Fibroblast of skin of right biceps (primary cell): ENCODE results near the gene PYGO2.
A peak's percentile ranks its signal among the peaks of the same experiment; 100 is the strongest.

Experiments used
- DNase-seq: peaks from one replicate; pipeline ENCODE4 v3.0.0-alpha.2; 2013

Gene PYGO2, protein sequence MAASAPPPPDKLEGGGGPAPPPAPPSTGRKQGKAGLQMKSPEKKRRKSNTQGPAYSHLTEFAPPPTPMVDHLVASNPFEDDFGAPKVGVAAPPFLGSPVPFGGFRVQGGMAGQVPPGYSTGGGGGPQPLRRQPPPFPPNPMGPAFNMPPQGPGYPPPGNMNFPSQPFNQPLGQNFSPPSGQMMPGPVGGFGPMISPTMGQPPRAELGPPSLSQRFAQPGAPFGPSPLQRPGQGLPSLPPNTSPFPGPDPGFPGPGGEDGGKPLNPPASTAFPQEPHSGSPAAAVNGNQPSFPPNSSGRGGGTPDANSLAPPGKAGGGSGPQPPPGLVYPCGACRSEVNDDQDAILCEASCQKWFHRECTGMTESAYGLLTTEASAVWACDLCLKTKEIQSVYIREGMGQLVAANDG

DNA sequence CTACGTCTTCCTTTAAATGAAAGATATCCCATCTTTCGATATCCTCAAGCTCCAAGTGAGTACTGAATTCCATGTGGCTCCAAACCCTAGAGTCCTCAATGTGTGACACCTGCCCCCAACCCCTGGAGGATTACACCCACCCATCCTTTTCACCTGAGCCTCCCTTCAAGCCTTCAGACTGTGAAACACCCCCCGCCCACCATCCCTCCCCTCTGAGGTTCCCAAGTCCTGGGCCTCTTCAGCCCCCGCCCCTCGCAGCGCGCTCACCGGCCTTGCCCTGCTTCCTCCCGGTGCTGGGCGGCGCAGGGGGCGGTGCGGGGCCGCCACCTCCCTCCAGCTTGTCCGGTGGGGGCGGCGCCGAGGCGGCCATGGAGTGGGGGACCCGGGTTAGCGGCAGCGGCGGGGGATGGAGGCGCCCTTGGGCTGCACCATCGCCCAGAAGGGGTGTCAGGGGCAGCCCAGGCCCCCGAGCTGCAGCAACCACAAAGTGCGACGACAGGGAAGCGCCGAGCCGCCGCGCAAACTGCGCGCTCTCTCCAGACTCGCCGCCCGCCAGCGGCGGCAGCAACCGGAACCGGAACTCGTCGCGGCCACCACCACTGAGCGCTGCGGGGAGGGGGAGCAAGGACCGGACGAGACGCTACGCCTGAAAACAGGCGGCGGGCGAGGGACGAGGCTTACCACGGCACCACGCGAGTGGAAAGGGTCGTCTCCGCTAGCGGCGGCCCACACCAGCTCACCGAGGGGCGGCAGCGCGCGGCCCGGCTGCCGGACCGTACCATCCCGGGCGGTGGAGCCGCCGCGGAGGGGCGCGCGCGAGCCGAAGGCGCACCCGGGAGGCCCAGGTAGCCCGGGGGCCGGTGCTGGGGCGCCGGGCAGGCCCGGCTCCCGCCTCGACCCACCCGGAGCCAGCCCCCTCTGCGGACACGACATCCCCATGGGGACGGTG lies at the start of gene PYGO2:
TSS of gene PYGO2 (minus strand) at position 576 of the 949 bp plus-strand sequence. CDS start at position 370, 206 bp downstream.
- peak; percentile 81 for DNase-seq

DNA sequence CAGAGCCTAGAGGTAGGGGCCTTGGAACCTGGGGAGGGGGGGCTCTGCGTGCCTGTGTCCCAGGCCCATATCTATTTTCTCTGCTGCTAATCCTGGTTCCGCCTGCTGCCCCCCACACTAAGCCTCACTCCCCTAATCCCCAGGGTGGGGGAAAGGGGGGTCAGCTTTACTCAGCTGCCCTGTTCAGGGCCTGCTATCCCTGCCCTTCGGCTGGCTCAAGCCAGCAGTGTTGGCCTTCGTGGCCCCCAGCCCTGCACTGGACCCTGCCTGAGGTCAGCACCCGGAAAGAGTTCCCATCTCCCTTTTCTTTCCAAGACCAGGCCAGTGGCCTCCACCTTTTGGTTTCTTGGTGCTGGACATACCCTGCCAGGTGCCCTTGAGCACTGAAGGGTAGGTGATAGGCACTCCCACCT lies 49.4 kb upstream of the PYGO2 start:
- no peak for DNase-seq

DNA sequence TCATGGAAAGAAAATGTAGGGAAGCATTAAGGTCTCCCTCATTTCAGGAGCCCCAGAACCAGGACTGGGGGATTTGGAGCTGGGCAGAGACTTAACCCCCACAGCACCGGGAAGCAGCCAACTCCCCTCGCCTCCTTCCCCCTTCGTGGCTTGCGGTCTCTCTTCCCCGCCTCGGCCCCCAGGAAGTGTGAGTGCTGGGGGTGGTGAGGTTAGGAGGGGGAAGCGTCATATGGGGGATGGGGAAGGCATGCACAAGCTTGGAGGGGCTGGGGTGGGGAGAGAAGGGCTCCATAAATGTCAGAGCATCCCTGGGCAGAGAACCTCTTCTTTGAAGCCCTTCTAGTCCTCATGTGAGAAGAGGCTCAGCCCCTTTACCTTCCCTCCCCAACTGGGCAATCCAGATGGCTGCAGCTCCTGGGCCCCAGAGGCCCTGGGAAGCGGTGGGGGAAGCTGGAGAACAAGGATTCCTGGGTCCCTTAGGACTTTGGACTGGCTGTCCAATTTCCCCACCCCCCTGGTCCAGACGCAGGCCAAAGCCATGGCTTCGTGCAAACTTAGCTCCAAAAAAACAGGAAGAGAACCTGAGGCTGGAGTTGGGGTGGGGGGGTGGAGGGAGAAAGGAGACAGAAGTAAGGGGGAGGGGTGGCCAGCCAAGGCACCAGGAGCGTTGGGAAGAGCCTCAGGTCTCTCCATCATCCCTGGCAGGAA lies 48.8 kb upstream of the PYGO2 start:
- DNase-seq = peak; percentile 23

DNA sequence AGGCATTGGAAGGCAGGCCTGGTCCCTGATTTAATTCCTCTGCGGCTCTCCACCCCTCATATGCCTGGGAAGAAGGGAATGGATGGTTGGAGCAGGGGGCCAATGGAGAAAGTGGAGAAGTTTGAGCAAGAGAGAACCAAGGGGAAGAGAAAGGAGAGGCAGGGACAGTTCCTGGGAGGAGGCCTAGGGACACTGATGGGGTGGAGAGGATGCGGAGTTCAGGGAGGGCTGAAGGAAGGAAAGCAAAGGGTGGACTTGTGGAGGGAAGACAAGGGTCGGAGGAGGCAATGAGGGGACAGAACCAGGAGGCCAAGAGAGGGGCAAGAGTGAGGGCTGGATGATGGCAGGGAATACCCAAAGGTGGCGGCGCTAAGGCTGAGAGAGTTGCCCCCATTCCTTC lies 48.2 kb upstream of the PYGO2 start:
- no peak for DNase-seq

DNA sequence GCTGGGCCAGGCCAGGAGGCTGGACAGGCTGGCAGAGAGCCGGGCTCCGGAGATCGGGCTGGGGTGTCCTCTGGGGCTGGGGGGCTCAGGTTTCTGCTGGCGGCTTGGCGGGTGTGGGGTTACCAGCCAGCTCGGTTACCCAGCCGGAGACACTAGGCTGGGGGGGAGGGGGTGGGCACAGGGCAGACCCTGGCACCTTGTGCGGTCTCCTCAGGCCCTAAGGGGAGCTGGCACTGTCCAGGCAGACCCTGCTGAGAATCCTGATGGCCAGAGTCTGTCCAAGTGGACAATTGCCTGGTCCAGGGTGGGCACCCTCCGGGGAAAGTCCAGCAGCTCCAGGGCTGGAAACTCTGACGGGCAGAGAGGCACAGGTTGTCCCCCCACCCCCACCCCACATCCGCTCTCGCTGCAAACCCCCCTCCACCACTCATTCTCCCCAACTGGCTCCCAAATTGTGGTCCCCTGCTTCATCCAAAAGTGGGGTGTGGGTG lies 47.7 kb upstream of the PYGO2 start:
- DNase-seq = no peak

DNA sequence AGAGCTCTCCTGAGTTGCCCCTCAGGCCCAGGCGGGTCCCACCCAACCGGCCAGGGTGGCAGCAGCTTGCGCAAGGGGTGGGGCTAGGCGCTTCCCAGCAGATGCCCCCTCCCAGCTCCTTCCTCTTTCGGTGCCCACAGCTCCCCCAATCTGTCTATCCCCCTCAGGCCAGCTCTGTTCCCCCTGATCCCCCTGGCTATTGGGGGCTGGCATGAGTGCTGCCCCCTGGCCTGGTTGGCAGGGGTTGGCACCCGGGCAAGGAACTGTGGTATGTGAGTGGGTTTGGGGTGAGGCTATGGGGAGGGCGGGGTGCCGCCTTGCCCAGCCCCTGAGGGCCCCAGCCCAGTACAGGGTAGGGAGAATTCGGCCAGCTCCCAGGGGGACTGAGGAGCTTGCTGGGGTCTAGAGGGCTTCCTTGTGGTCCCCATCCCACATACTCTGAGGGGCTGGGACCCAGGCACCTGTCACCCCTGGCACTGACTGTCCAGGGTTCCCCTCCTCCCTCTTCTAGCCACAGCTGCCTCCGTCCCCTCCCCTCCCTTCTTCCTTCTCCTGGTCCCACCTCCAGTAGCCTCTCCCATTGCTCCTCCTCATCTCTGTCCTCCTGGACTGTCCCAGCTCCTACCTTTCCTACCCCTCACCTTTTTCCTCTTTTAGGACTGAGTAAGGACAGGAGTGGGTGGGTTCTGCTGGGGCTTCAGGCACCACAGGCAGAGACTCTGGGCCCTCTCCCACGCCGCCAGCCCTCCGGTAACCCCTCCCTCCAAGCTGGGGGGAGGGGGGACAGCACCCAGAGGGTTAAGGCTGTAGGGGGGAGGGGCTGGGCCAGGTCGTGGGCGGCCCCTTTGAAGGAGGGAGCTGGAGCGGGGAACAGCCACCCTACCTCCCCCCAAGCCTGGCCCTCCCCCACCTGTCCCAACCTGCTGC lies 46.7 kb upstream of the PYGO2 start:
- DNase-seq = no peak

DNA sequence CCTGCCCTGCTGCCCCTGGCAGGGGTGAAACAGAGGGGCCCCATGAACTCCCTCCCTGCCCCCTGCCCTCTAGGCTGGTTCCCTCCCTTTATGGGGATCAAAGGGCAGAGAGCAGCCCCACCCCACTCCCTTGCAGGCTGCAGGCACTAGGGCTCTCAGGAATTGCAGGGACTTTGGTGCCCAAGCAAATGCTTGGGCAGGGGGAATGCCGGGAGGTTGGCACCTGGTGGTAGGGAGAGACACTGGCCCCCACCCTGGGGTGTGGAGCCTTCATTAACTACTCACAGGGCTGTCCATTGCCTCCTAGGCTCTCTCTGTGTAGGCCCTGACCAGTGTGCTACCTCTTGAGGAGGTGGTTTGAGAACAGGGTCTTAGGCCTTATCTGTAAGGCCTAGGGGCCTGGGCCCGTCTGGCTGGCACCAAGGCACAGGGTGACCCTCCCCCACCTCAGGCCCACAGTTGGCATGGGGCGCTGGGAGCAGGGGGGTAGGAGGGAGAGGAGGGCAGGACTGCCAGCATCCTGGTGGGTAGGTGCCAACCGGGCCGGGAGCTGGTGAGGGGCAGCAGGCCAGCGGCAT lies 45.8 kb upstream of the PYGO2 start:
- no peak for DNase-seq

DNA sequence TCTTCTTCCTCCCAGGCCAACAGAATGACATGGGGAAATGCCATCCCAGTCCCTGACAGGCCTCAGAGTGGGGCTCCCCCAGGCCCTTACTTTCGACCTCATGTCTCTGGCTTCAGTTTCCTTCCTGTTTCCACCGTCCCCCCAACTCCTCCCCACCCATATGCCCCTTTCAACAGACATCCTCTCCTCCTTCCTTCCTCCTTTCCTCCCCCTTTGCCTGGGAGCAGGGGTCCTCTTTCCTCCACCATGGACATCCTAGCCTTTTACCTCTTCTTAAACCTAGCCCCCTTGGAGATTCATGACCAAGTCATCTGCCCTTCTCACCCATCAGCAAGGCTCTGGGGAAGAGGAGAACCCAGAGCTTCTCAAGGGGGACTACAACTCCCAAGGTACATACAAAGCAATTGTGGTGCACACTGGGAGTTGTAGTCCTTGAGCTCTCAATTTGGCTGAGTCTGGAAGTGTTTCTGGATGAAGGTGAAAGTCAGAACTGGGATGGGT lies 45.1 kb upstream of the PYGO2 start:
- DNase-seq = peak; percentile 31

DNA sequence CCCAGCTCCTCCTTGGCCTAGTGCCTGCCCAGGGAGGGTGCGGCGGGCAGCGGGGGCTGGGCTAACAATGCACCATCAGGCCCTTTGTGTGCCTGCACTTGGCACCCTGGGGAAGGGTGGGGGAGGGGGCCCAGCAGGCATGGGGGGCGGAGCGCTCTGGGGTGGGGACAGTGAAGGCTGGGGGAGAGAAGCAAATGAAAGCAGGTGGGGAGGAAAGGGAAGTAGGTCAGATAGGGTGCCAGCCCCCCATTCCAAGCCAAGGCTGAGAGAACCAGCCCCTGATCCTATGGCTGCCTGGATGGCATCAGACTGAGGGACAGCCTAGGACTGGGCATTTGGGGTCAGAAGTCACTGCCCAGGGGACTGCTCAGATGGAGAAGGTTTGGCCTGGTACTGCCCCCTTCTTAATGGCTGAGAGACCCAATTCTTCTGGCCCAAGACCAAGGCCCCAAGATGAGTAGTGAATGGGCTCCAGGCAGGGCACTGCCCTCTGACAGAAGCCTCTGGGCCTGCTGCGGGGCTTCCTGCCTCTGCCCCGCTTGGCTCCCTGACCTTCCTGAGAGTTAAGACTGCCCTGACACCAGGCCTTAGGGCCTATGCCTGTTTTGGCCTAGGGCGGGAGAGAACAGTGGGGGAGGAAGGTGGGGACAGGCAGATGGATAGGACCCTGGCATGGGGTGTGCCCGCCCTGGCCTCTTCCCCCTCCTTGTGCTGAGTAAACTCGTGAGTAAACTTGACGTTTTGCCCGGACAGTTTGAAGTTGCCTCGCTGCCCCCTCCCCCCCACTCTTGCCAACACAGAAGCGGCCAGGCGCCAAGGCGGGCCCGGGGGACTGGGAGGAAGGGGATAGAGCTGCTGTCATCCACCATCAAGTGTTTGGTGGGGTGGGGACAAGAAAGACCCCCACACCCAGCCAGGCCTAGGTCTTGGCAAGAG lies 43.8 kb upstream of the PYGO2 start:
- no peak for DNase-seq

DNA sequence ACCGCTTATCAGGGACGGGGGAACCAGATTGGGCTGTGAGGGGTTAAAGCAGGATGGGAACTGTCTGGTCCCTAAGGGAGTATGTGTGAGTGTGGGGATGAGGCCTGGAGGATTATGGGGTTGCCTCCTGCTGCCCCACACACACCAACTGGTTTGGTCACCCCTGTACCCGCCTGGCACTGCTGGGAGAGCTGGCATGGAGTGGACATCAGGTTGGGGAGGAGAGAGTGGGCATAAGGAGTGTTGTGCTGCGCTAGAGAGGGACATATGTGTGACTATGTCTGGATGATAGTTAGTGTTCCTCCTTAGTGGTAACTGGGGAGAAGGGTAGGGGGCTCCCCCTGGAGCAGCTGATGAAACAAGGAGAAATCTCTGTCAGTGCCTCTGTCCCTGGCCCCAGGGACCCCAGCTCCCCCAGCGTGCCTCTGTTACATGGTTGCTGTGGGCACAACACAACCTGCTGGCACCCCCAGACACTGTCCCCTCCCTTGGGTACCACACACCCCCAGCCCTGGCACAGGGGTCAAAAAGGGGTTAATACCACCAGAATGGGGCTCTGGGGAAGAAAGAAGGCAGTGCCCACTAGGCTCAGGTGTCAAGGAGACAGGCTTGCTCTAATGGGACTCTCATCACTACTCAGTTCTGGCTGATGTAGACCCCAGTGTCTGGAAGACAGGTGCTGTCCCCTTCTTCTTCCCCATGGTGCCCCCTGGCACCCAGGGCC lies 42.9 kb upstream of the PYGO2 start:
- peak; percentile 12 for DNase-seq

DNA sequence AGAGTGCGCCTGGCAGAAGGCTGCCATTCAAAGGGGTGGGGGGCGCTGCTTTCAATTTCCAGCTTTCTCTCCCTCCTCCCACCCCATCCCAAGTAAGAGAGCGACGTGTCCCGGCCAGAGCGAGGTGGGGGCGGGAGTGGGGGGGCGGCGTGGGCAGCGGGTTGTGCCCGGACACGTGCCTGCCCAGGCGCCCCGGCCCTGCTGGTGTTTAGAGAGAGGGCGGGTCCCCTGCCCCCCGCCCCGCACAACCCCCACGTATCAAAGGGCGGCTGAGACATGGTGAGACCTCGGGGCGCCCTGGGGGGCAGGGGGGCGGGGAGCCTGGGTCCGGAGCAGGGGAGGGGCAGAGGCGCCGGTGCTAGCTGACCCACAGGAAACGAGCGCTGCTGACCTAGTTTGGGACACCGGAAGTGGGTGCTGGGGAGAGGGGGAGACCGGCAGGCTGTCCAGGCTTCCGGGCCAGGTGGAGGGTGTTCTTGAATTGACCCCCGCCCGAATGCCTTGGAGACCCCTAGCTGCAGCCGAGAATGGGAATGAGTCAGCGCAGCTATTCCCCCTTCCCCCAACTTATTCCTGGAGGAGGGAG lies 42.3 kb upstream of the PYGO2 start:
- DNase-seq = peak; percentile 40

DNA sequence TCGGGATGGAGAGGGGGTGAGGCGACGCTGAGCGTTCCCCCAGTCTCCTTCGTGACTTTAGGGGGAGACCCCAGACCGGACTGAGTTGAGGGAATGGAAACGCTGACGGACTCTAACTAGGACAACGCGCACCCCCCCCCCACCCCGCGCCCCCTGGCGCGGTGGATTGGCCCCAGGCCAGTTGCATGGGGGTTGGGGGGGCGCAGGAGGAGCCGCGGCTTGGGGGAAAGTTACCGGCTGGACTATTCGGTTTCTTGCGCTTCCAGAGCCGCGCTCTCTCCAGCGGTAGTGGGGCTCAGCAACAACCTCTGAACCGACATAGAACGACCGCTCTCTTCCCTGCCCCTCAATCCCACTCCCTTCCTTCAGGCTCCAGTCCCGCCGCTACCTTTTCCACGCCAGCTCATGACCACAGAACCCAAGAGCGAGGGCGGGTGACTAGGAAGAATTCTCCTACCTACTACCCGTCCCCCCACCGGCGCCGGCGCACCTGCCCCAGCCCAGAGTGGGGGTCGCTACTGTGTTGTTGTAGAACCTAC lies 41.7 kb upstream of the PYGO2 start:
- peak; percentile 22 for DNase-seq

DNA sequence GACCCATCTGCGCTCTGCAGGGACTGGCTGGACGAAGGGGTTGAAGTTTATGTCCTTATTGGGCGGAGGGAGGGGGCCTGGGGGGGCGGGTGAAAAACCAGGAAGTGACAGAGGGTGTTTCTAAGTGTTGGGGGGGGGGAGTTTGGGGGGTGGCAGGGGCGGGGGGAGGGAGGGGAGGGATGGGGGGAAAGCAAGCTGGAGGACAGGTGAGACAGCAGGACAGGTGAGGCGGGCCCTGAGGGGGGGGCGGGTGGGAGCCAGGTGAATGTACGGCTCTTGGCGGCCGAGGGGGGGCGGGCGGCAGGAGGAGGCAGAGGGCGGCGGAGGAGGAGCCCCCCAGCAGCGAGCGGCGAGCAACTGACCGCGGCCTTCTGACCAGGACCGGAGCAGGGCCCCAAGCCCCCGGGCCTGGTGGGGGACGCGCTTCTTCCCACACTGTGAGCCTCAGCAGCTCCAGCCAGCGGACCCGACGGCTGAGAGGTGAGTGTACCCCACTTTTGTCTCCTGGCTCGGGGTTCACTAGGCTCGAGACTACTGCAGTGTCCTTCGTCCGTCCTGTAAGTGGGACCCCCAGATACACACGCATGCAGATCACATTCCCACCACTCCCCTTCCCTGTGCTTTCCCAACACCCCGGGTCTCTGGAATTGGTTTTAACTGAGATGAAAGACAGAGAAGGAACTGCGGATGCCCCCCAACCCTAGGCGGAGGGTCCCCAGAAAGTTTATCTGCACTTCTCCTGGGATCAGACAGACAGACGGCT lies 41.1 kb upstream of the PYGO2 start, which contains the start of gene ZBTB7B:
TSS of gene ZBTB7B (plus strand) at position 339 of the 763 bp plus-strand sequence. CDS start 11,859 bp downstream, outside the sequence.
- peak; percentile 13 for DNase-seq

DNA sequence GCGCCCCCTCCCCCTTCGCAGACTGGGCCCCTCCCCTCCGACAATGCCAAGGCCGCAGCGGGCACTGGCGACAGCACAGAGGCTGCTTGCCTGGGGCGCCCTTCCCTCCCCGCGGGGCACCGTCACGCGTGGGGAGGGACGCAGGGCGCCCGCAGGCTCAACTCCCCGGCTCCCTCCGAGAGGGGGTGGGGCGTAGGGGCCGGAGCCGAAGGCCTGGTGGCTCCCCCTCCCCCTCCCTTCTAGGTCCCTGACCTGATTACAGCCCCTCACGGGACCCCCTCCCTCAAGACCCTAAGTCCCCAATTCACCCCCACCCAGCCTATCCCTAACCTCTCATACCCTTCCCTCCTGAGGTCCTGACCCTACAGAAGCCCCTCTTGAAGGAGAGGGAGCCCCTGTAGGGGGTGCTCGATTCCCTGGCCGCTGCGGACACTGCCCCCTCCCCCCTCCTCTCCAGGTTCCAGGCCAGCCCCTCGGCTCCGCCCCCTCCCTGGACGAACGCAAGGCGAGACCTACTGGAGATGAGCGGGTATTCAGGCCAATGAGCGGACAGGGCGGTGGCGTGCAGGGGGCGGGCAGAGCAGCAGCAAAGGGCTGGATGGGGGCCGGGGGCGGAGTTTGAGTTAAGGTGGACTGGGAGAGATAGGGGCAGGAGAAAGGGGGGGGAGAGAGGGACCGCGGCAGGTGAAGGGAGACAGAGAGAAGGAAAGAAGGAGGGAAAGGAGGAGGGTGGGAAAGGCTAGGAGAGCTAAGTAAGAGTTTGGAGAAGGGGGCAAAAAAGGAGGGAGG lies 40.3 kb upstream of the PYGO2 start:
- peak; percentile 99 for DNase-seq

DNA sequence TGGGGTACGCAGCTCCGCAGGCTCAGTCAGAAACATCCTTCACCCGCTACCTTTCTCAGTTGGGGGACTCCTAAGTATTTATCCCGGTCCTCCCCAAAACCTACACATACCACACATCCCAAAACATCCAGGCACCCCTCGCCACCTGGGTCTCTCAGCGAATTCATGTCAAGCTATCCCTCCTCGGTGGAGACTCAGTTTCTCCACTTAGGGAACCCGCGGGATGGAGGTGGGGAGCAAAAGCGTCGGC lies 39.8 kb upstream of the PYGO2 start:
- no peak for DNase-seq

DNA sequence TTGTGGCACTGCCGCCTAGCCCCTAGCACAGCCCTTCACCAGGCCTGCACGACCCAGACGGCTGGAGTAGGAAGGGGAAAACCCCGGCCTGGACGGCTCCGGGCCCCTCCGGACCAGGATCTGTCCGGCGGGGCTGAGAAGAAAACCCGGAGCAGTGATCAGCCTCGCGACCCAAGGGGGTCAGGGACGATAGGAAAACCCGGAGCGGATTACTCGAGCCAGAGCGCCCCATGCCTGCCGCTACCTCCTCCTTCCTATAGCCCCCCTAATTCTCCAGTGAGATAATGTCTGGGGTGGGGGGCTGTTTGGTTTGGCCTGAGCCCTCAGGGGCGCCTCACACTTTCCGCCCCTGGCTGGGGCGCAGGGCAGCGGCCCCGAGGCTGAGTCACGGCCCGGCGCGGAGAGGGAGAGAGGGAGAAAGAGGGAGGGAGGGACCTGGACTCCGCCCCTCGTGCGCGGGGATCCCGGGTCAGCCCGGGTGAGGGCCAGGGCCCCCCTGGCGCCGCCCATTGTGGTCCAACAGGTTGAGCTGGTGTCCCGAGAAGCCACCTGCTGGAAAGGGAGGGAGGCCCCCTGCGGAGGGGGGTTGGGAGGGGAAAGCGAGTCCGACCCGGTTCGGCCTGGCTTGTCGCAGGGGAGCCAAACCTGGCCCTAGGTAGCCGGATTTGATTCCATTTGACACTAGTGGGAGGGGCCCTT lies 39.3 kb upstream of the PYGO2 start:
- peak; percentile 82 for DNase-seq

DNA sequence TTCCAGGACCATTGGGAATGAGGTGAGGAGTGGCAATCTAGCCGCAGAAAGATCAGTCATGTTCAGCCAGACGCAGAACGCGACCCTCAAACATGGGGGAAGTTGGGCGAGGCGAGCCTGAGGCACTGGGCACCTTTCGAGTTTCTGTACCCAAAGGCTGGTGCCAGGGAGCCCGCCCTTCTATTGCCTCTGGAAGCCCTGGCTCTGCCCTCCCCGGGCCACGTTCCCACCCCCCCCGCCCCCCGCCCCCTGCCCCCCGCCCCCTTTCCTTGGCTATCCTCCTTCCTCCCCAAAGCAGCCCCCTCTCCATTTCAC lies 38.8 kb upstream of the PYGO2 start:
- DNase-seq = peak; percentile 11
